Skeletal muscle tissue (tissue), 4 donors: Measurements from ENCODE around the gene SUSD4. TPM values are rescaled to one million over a fixed set of nuclear protein-coding genes. Genes with fewer than 3 reads are reported as not detected.
"Not testable (repeated sequence)": the region's sequence is repeated elsewhere in the genome, so short reads cannot be mapped to it uniquely, and the experiment has no call there.

Experiments
- H3K27ac ChIP-seq: one replicate; pipeline ENCODE4 v1.7.0; 2013; ENCODE audit warnings: mild to moderate bottlenecking, low read depth, low read length, inconsistent platforms
- H3K27me3 ChIP-seq, 3 donors: one replicate each; pipeline ENCODE4 v1.7.0; 2013; ENCODE audit warnings: low read length in 3 of 3; ENCODE audit not compliant: control insufficient read depth in 3 of 3, insufficient read depth in 3 of 3
- H3K36me3 ChIP-seq, 3 donors: one replicate each; pipeline ENCODE4 v1.7.0; 2013; ENCODE audit warnings: low read length in 3 of 3; ENCODE audit not compliant: control insufficient read depth in 3 of 3, insufficient read depth in 3 of 3
- H3K4me1 ChIP-seq, 3 donors: one replicate each; pipeline ENCODE4 v1.7.0; 2013; ENCODE audit warnings: low read length in 3 of 3, mild to moderate bottlenecking in 3 of 3; ENCODE audit not compliant: control insufficient read depth in 3 of 3, insufficient read depth in 3 of 3
- H3K4me3 ChIP-seq, 3 donors: one replicate each; pipeline ENCODE4 v1.7.0; 2013; ENCODE audit warnings: low read length in 3 of 3
- H3K9ac ChIP-seq, 3 donors: one replicate each; pipeline ENCODE4 v1.7.0; 2013; ENCODE audit warnings: low read length in 3 of 3, mild to moderate bottlenecking in 3 of 3, moderate library complexity in 2 of 3, low read depth in 1 of 3
- H3K9me3 ChIP-seq, 3 donors: one replicate each; pipeline ENCODE4 v1.7.0; 2013; ENCODE audit warnings: low read length in 3 of 3; ENCODE audit not compliant: control insufficient read depth in 3 of 3
- total RNA-seq: library from RNA; depleted of rRNA; stranded (reverse); fragments of >200 nt; gene quantifications from one replicate; pipeline ENCODE4 v1.2.3, GENCODE V29; 2014
- donor health status: Osteomylitis.

Gene SUSD4
- total RNA-seq, 1 donor from 2014 or later, result 4.7 TPM

GRCh38 chr1:223260712-223261111, 103.3 kb downstream of the SUSD4 start:
- Histone ChIP-seq H3K36me3 (no peaks in the 10 kb centered on the region), H3K9ac (no peak overlapping the region), H3K9me3 (no peaks in the 10 kb centered on the region), H3K4me1 (no peaks in the 10 kb centered on the region), H3K27me3 (no peaks in the 10 kb centered on the region), H3K4me3 (no peak overlapping the region), H3K27ac (no peak overlapping the region)

GRCh38 chr1:223259462-223259861, 104.5 kb downstream of the SUSD4 start:
- Histone ChIP-seq H3K27ac (no peak overlapping the region), H3K4me3 (no peak overlapping the region), H3K4me1 (no peaks in the 10 kb centered on the region), H3K9me3 (no peaks in the 10 kb centered on the region), H3K27me3 (no peaks in the 10 kb centered on the region), H3K36me3 (no peaks in the 10 kb centered on the region), H3K9ac (no peak overlapping the region)

- Histone ChIP-seq H3K27ac (no peak overlapping the region), H3K4me3 (no peak overlapping the region), H3K4me1 (no peaks in the 10 kb centered on the region), H3K9me3 (no peaks in the 10 kb centered on the region), H3K27me3 (no peaks in the 10 kb centered on the region), H3K36me3 (no peaks in the 10 kb centered on the region), H3K9ac (no peak overlapping the region)
Measured at GRCh38 chr1:223258751-223259198, 105.2 kb downstream of the SUSD4 start.

DNA sequence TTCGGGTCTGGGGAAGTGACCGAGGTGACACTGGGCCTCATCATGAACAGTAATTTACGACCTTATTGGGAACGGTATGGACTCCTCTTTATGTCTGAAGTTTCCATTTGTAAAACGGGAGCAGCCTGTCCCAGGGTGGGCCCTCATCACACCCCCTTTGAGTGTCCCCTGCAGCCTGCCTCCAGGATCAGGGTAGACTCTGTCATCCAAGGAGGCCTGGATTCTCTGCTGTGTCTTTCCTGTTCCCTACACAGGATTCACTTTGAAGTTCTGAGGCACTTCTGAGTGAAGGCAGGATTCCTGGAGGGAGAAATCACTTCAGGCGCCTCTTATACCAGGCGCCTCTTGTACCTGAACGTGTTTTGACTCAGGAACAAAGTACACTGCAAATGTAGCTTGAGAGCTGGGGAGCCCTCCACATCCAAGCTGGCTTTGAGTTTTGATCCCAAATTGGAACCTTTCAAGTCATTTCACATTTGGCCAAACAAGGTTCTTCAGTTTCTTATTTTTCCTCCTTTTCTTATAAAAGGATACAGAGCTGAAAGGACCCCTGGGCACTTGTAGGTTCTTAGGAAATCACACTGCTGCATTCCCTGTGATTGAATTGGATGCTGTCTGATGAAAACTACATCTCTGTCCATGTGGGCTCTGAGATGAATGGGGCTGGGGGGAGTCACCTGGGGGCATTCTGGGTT, 106.0 kb downstream of the SUSD4 start:
- no peak overlapping the region for H3K27ac ChIP-seq
- H3K9me3 ChIP-seq, result no peaks in the 10 kb centered on the region
- H3K36me3 ChIP-seq, result no peaks in the 10 kb centered on the region
- H3K9ac ChIP-seq, result no peak overlapping the region
- no peaks in the 10 kb centered on the region for H3K27me3 ChIP-seq
- H3K4me1 ChIP-seq, result no peaks in the 10 kb centered on the region
- H3K4me3 ChIP-seq, result no peak overlapping the region

DNA sequence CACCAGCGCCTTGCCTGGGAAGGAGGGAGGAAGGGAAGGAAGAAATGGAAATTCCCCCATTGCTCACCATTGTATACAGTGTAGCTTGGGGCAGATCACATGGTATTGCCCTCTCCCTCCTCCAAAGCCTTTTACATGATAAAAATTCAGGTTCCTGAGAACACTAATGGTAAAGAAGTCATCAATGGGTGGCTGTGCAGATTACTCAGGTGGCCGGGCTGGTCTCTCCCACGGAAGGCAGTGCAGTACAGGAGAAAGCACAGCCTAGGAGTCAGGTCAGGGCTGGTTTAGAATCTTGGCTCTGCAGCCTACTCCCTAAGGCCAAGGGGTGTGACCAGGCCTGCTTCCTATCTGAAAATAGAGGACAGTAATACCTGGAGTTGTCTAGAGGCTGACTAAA, 107.9 kb downstream of the SUSD4 start:
- Histone ChIP-seq H3K9me3 (no peaks in the 10 kb centered on the region), H3K4me1 (no peaks in the 10 kb centered on the region), H3K36me3 (no peaks in the 10 kb centered on the region), H3K9ac (no peak overlapping the region), H3K27me3 (no peaks in the 10 kb centered on the region), H3K4me3 (no peak overlapping the region), H3K27ac (no peak overlapping the region)

DNA sequence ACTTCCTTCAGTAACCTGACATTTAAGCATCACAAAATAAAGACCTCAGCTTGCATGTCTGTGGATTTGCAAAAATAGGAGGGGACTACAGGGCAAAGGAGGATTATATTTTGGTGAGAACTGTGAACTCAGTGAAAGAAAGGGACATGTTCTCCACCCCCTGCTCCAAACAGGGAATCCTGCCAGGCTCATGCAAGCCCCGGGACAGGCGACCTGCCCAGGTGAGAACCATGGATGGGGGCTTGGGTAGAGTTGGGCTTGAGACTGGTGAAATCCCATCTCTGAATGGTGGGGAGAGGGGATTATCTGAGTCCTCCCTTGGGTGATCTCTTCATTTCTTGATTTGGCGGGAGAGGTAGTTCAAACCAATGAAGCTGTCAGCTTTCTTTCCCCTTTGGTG, 110.1 kb downstream of the SUSD4 start:
- Histone ChIP-seq H3K27ac (no peak overlapping the region), H3K36me3 (no peaks in the 10 kb centered on the region), H3K9me3 (no peaks in the 10 kb centered on the region)

DNA sequence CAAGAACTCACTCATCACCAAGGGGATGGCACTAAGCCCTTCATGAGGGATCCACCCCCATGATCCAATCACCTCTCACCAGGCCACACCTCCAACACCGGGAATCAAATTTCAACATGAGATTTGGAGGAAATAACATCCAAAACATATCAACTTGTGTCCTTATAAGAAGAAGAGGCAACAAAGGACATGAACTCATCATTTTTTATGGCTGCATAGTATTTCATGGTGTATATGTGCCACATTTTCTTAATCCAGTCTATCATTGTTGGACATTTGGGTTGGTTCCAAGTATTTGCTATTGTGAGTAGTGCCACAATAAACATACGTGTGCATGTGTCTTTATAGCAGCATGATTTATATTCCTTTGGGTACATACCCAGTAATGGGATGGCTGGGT, 112.6 kb downstream of the SUSD4 start:
- not testable (repeated sequence) for H3K4me3 ChIP-seq, H3K27me3 ChIP-seq, H3K9ac ChIP-seq, H3K36me3 ChIP-seq, H3K27ac ChIP-seq, H3K9me3 ChIP-seq, H3K4me1 ChIP-seq

More for the DNA sequence above, 110.1 kb downstream of the SUSD4 start:
- no peaks in the 10 kb centered on the region for H3K4me1 ChIP-seq
- no peak overlapping the region for H3K4me3 ChIP-seq
- no peaks in the 10 kb centered on the region for H3K27me3 ChIP-seq
- H3K9ac ChIP-seq, result no peak overlapping the region

DNA sequence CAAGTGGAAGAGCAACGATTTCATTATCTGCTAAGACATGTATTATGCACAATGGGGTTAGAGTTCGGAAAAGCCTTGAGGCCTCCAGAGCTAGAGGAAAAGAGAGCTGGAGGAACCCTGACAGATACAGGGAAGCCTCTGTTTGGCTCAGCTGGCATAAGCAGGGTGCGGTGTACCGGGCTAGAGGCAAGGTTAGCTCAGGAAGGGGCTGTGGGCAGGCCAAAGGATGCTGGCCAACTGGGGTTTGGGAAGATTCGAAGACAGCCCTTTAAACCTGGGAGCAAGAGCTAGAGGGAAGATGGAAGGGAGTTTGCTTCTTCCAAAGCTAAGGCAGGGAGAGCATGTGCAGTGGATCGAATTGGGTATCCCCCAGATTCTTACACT, 113.4 kb downstream of the SUSD4 start:
- H3K4me1 ChIP-seq, result no peaks in the 10 kb centered on the region
- H3K9me3 ChIP-seq, result no peaks in the 10 kb centered on the region
- H3K36me3 ChIP-seq, result no peaks in the 10 kb centered on the region
- no peak overlapping the region for H3K4me3 ChIP-seq
- H3K27me3 ChIP-seq, result no peaks in the 10 kb centered on the region
- H3K9ac ChIP-seq, result no peak overlapping the region
- H3K27ac ChIP-seq, result no peak overlapping the region

DNA sequence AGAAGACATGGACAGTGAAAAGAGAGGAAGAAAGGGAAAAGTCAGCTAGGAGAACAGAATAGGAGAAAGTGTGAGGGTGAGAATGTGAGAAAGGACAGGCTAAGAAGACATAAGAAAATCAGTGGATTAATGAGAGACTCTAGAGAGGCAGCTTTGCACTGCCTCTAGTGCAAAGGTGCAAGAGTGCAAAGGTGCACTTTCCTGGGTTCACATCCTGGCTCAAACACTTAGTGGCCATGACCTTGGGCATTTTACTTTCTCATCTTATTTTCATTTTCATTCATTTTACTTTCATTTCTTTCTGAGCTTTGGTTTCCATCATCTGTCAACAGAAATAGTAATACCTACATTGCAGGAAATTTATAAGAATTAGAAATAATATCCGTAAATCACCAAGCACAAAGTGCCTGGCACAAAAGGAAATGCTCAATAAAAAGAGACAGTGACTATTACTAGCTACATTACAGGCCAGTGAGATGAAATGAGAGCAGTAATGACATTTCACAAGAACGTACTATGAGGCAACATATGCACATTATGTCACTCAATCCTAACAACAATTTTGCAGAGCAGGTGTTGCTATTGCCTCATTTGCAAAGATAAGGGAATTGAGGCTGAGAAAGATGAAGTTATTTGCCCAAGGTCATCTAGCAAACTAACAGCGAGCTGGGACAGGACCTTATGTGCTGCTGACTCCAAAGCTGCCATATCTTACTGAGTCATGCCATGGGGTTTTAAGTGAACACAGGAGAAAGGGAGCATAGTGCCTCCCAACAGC, 113.9 kb downstream of the SUSD4 start:
- H3K9me3 ChIP-seq, result no peaks in the 10 kb centered on the region
- H3K4me3 ChIP-seq, result no peak overlapping the region
- peaks cover 0 to 4% (median 0%) of the 10 kb centered on the region in 3 donors for H3K27me3 ChIP-seq
- no peaks in the 10 kb centered on the region for H3K4me1 ChIP-seq
- no peak overlapping the region for H3K27ac ChIP-seq
- H3K36me3 ChIP-seq, result no peaks in the 10 kb centered on the region
- no peak overlapping the region for H3K9ac ChIP-seq

- Histone ChIP-seq H3K9me3 (no peaks in the 10 kb centered on the region), H3K4me3 (no peak overlapping the region), H3K27ac (no peak overlapping the region), H3K9ac (no peak overlapping the region), H3K4me1 (no peaks in the 10 kb centered on the region), H3K36me3 (no peaks in the 10 kb centered on the region), H3K27me3 (peaks cover 0 to 4% (median 0%) of the 10 kb centered on the region in 3 donors)
Measured at GRCh38 chr1:223248770-223249140, 115.2 kb downstream of the SUSD4 start.
